ENCODE data around the gene POMZP3.
"Not testable (repeated sequence)": the region's sequence is repeated elsewhere in the genome, so short reads cannot be mapped to it uniquely, and the experiment has no call there.

Gene POMZP3

DNA sequence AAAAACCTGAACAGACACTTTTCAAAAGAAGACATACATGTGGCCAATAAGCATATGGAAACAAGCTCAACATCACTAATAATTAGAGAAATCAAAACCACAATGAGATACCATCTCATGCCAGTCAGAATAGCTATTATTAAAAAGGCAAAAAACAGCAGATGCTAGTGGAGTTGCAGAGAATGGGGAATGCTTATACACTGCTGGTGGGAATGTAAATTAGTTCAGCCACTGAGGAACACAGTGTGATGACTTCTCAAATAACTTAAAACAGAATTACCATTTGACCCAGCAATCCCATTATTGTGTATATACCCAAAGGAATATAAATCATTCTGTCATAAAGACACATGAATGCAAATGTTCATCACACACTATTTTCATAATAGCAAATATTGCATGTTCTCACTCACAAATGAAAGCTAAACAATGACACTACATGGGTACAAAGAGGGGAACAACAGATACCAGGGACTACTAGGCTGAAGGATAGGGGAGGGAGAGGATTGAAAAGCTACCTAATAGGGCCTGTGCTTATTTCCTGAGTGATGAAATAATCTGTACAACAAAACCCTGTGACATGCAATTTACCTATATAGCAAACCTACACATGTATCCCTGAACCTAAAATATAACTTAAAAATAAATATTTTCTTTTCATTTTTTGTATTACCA, 28.4 kb downstream of the POMZP3 start:
- H4K20me1 ChIP-seq (ENCODE audit: low read depth, low read length); H3K4me2 ChIP-seq (ENCODE audit: low read depth, low read length, poor library complexity, severe bottlenecking); H3K79me2 ChIP-seq (ENCODE audit: insufficient read depth, low read length); H3K27ac ChIP-seq (ENCODE audit: low read depth, low read length); H3K36me3 ChIP-seq (ENCODE audit: low read length); H3K9me3 ChIP-seq (ENCODE audit: insufficient read depth, low read length); H3K27me3 ChIP-seq (ENCODE audit: low read length); H3K9me2 ChIP-seq (replicated peaks; ENCODE audit: insufficient read depth, low read length); H3K4me3 ChIP-seq (ENCODE audit: insufficient read depth, low read length, poor library complexity, severe bottlenecking); H3F3A ChIP-seq (ENCODE audit: insufficient read depth); H3K9ac ChIP-seq (ENCODE audit: low read length); H2AFZ ChIP-seq (ENCODE audit: low read depth, low read length, severe bottlenecking): not testable (repeated sequence)

DNA sequence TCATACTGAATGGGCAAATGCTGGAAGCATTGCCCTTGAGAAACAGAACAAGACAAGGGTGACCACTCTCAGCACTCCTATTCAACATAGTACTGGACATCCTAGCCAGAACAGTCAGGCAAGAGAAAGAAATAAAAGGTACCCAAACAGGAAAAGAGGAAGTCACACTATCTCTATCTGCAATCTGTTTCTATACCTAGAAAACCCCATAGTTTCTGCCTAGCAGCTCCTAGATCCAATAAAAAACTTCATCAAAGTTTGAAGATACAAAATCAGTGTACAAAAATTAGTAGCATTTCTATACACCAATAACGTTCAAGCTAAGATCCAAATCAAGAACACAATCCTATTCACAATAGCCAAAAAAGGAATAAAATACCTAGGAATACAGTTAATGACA, 29.8 kb downstream of the POMZP3 start:
- H3K9me2 ChIP-seq (replicated peaks; ENCODE audit: insufficient read depth, low read length); H4K20me1 ChIP-seq (ENCODE audit: low read depth, low read length); H3K79me2 ChIP-seq (ENCODE audit: insufficient read depth, low read length); H3K9me3 ChIP-seq (ENCODE audit: insufficient read depth, low read length); H3K4me2 ChIP-seq (ENCODE audit: low read depth, low read length, poor library complexity, severe bottlenecking); H3F3A ChIP-seq (ENCODE audit: insufficient read depth); H3K36me3 ChIP-seq (ENCODE audit: low read length); H3K27me3 ChIP-seq (ENCODE audit: low read length); H2AFZ ChIP-seq (ENCODE audit: low read depth, low read length, severe bottlenecking); H3K4me3 ChIP-seq (ENCODE audit: insufficient read depth, low read length, poor library complexity, severe bottlenecking); H3K27ac ChIP-seq (ENCODE audit: low read depth, low read length); H3K9ac ChIP-seq (ENCODE audit: low read length): not testable (repeated sequence)

DNA sequence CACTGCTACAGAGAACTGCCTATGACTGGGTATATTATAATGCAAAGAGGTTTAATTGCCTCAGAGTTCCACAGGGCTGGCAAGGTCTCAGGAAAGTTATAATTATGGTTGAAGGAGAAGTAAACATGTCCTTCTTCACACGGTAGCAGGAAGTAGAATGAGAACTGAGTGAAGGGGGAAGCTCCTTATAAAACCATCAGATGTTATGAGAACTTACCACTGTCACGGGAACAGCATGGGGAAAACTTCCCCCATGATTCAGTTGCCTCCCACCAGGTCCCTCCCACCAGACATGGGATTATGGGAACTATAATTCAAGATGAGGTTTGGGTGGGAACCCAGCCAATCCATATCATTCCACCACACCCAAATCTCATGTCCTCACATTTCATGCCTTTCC, 34.4 kb downstream of the POMZP3 start:
- not testable (repeated sequence) for H3K27ac ChIP-seq (ENCODE audit: low read depth, low read length); H3K4me3 ChIP-seq (ENCODE audit: insufficient read depth, low read length, poor library complexity, severe bottlenecking); H3K9ac ChIP-seq (ENCODE audit: low read length); H3K9me2 ChIP-seq (replicated peaks; ENCODE audit: insufficient read depth, low read length); H3K9me3 ChIP-seq (ENCODE audit: insufficient read depth, low read length); H3K4me2 ChIP-seq (ENCODE audit: low read depth, low read length, poor library complexity, severe bottlenecking); H3F3A ChIP-seq (ENCODE audit: insufficient read depth); H2AFZ ChIP-seq (ENCODE audit: low read depth, low read length, severe bottlenecking); H4K20me1 ChIP-seq (ENCODE audit: low read depth, low read length); H3K36me3 ChIP-seq (ENCODE audit: low read length); H3K27me3 ChIP-seq (ENCODE audit: low read length)
- peaks cover 14% of the 10 kb centered on the region; the same call in 1 of the 2 replicates for H3K79me2 ChIP-seq (ENCODE audit: insufficient read depth, low read length)

GRCh38 chr7:76591602-76592304, 35.3 kb downstream of the POMZP3 start:
- H2AFZ ChIP-seq (ENCODE audit: low read depth, low read length, severe bottlenecking); H3K36me3 ChIP-seq (ENCODE audit: low read length); H3K9ac ChIP-seq (ENCODE audit: low read length); H3K4me3 ChIP-seq (ENCODE audit: insufficient read depth, low read length, poor library complexity, severe bottlenecking); H3K27ac ChIP-seq (ENCODE audit: low read depth, low read length); H4K20me1 ChIP-seq (ENCODE audit: low read depth, low read length); H3K4me2 ChIP-seq (ENCODE audit: low read depth, low read length, poor library complexity, severe bottlenecking); H3F3A ChIP-seq (ENCODE audit: insufficient read depth); H3K9me2 ChIP-seq (replicated peaks; ENCODE audit: insufficient read depth, low read length); H3K27me3 ChIP-seq (ENCODE audit: low read length); H3K9me3 ChIP-seq (ENCODE audit: insufficient read depth, low read length): not testable (repeated sequence)
- H3K79me2 ChIP-seq (ENCODE audit: insufficient read depth, low read length), result peaks cover 17% of the 10 kb centered on the region

DNA sequence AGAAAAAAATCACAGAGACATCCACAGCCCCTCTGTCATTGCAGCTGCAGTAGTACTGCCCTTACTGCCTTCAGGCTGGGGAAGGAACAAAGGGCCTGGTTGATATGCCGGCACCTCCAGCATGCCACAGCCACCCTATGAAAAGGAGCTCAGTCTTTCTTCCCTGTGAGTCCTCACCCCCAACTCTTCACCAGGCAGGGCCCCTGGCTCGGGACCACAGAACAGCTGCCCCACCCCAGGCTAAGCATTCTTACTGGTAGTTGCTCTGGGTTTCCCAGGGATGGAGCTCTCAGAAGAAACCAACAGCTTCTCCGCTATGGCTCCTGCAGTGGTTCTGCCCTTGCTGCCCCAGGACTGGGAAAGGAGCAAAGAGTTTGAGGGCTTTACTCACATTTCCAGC, 36.0 kb downstream of the POMZP3 start:
- H3K9me2 ChIP-seq (replicated peaks; ENCODE audit: insufficient read depth, low read length); H3K27ac ChIP-seq (ENCODE audit: low read depth, low read length); H3K4me3 ChIP-seq (ENCODE audit: insufficient read depth, low read length, poor library complexity, severe bottlenecking); H3F3A ChIP-seq (ENCODE audit: insufficient read depth); H3K4me2 ChIP-seq (ENCODE audit: low read depth, low read length, poor library complexity, severe bottlenecking); H3K27me3 ChIP-seq (ENCODE audit: low read length); H3K9ac ChIP-seq (ENCODE audit: low read length); H4K20me1 ChIP-seq (ENCODE audit: low read depth, low read length); H2AFZ ChIP-seq (ENCODE audit: low read depth, low read length, severe bottlenecking); H3K36me3 ChIP-seq (ENCODE audit: low read length); H3K9me3 ChIP-seq (ENCODE audit: insufficient read depth, low read length): not testable (repeated sequence)
- H3K79me2 ChIP-seq (ENCODE audit: insufficient read depth, low read length), result peaks cover 23% of the 10 kb centered on the region

GRCh38 chr7:76588586-76588985, 38.5 kb downstream of the POMZP3 start:
- H3K4me2 ChIP-seq (ENCODE audit: low read depth, low read length, poor library complexity, severe bottlenecking); H3K9me3 ChIP-seq (ENCODE audit: insufficient read depth, low read length); H3K9ac ChIP-seq (ENCODE audit: low read length); H3F3A ChIP-seq (ENCODE audit: insufficient read depth); H3K27me3 ChIP-seq (ENCODE audit: low read length); H2AFZ ChIP-seq (ENCODE audit: low read depth, low read length, severe bottlenecking); H3K9me2 ChIP-seq (replicated peaks; ENCODE audit: insufficient read depth, low read length); H3K4me3 ChIP-seq (ENCODE audit: insufficient read depth, low read length, poor library complexity, severe bottlenecking); H3K27ac ChIP-seq (ENCODE audit: low read depth, low read length); H4K20me1 ChIP-seq (ENCODE audit: low read depth, low read length); H3K36me3 ChIP-seq (ENCODE audit: low read length): not testable (repeated sequence)
- peaks cover 25% of the 10 kb centered on the region for H3K79me2 ChIP-seq (ENCODE audit: insufficient read depth, low read length)

GRCh38 chr7:76586585-76587315, 40.3 kb downstream of the POMZP3 start:
- not testable (repeated sequence) for H3K4me3 ChIP-seq (ENCODE audit: insufficient read depth, low read length, poor library complexity, severe bottlenecking)

More at GRCh38 chr7:76586585-76587315, 40.3 kb downstream of the POMZP3 start:
- H3K9me2 ChIP-seq (replicated peaks; ENCODE audit: insufficient read depth, low read length); H3K4me2 ChIP-seq (ENCODE audit: low read depth, low read length, poor library complexity, severe bottlenecking); H4K20me1 ChIP-seq (ENCODE audit: low read depth, low read length); H2AFZ ChIP-seq (ENCODE audit: low read depth, low read length, severe bottlenecking); H3K27me3 ChIP-seq (ENCODE audit: low read length); H3K9me3 ChIP-seq (ENCODE audit: insufficient read depth, low read length); H3K36me3 ChIP-seq (ENCODE audit: low read length); H3K9ac ChIP-seq (ENCODE audit: low read length); H3K27ac ChIP-seq (ENCODE audit: low read depth, low read length); H3F3A ChIP-seq (ENCODE audit: insufficient read depth): not testable (repeated sequence)
- H3K79me2 ChIP-seq (ENCODE audit: insufficient read depth, low read length), result peaks cover 25% of the 10 kb centered on the region

All from SU-DHL-6 (cell line).